ENCODE data around the gene POGZ.

DNA sequence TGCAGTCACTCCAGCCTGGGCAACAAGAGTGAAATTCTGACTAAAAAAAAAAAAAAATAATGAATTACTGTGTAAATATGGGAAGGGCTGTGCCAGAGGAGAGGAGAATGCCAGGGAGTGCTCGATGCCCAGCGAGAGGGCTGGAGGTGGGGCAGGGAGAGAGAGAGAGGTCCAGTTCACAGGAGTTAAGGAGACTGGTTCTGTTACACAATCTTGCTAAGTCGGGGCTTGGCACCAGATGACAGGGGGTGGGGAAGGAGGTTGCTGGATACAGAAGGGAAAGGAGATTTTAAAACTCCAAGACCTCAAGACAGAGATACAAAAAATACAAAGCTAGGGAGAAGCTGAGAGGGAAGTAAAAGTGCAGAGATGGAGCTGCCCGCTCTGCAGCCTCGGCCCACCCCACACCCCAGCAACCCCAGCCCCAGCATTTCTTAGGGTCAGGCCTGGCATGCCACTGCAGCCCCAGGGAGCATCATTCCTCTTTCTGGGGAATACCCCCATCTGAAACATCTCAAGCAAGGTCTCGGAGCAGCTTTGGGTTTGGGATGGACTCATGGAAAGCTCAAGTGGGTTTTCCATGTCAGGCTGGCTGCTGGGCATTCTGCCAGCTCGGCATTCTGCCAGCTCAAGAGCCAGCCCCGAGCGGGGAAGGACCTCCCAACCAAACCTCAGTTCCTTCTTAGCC lies 87.8 kb downstream of the POGZ start:
- TF ChIP-seq POLR2AphosphoS5 (IDR thresholded peaks at IDR 0.05; ENCODE audit: low read depth, low read length) (no peak), RAD21 (IDR thresholded peaks at IDR 0.05; ENCODE audit: low read depth) (no peak), POLR2A (IDR thresholded peaks at IDR 0.05; ENCODE audit: borderline replicate concordance, extremely low read depth, insufficient read depth, insufficient read length) (no peak), YY1 (IDR thresholded peaks at IDR 0.05; ENCODE audit: extremely low read depth, insufficient replicate concordance, low read depth, low read length) (no peak)
- TF ChIP-seq, protein P1, sequence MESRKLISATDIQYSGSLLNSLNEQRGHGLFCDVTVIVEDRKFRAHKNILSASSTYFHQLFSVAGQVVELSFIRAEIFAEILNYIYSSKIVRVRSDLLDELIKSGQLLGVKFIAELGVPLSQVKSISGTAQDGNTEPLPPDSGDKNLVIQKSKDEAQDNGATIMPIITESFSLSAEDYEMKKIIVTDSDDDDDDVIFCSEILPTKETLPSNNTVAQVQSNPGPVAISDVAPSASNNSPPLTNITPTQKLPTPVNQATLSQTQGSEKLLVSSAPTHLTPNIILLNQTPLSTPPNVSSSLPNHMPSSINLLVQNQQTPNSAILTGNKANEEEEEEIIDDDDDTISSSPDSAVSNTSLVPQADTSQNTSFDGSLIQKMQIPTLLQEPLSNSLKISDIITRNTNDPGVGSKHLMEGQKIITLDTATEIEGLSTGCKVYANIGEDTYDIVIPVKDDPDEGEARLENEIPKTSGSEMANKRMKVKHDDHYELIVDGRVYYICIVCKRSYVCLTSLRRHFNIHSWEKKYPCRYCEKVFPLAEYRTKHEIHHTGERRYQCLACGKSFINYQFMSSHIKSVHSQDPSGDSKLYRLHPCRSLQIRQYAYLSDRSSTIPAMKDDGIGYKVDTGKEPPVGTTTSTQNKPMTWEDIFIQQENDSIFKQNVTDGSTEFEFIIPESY (IDR thresholded peaks at IDR 0.05; ENCODE audit: extremely low read depth, insufficient replicate concordance, low read length), result no peak
- TF ChIP-seq, protein P2, sequence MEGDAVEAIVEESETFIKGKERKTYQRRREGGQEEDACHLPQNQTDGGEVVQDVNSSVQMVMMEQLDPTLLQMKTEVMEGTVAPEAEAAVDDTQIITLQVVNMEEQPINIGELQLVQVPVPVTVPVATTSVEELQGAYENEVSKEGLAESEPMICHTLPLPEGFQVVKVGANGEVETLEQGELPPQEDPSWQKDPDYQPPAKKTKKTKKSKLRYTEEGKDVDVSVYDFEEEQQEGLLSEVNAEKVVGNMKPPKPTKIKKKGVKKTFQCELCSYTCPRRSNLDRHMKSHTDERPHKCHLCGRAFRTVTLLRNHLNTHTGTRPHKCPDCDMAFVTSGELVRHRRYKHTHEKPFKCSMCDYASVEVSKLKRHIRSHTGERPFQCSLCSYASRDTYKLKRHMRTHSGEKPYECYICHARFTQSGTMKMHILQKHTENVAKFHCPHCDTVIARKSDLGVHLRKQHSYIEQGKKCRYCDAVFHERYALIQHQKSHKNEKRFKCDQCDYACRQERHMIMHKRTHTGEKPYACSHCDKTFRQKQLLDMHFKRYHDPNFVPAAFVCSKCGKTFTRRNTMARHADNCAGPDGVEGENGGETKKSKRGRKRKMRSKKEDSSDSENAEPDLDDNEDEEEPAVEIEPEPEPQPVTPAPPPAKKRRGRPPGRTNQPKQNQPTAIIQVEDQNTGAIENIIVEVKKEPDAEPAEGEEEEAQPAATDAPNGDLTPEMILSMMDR (IDR thresholded peaks at IDR 0.05 in 2 of 3, conservative IDR thresholded peaks at IDR 0.05 in 1 of 3; ENCODE audit: borderline replicate concordance in 1 of 3, insufficient read depth in 1 of 3, low read depth in 2 of 3, low read length in 2 of 3), result no peak

Data from HCT116 (cell line).